NCI-H146 (cell line): Measurements from ENCODE around the gene PHACTR1.

ENCODE experiments used
- DNase-seq: peaks from one replicate; lab custom pipeline; 2025; lab: John Stamatoyannopoulos, UW

The PHACTR1 gene

GRCh38 chr6:12951415-12951814 is 234.8 kb downstream of the PHACTR1 start:
- no peak for DNase-seq

- peak; percentile 23 for DNase-seq
Observed at GRCh38 chr6:12952318-12952717, 235.8 kb downstream of the PHACTR1 start.

- no peak for DNase-seq
Observed at GRCh38 chr6:12955956-12956355, 239.4 kb downstream of the PHACTR1 start.

GRCh38 chr6:12956991-12957320 is 240.4 kb downstream of the PHACTR1 start:
- DNase-seq, result no peak

GRCh38 chr6:12957321-12958051 is 240.9 kb downstream of the PHACTR1 start:
- peak; percentile 64 for DNase-seq

GRCh38 chr6:12958052-12958706 is 241.6 kb downstream of the PHACTR1 start:
- peak; percentile 38 for DNase-seq

- no peak for DNase-seq
Observed at GRCh38 chr6:12961761-12962160, 245.2 kb downstream of the PHACTR1 start.

GRCh38 chr6:12962529-12962928 is 246.0 kb downstream of the PHACTR1 start:
- DNase-seq, result no peak

GRCh38 chr6:12962987-12963386 is 246.4 kb downstream of the PHACTR1 start:
- no peak for DNase-seq

- no peak for DNase-seq
Observed at GRCh38 chr6:12963567-12963966, 247.0 kb downstream of the PHACTR1 start.

- no peak for DNase-seq
Observed at GRCh38 chr6:12967686-12968085, 251.1 kb downstream of the PHACTR1 start.

GRCh38 chr6:12968290-12968689 is 251.7 kb downstream of the PHACTR1 start:
- DNase-seq, result no peak

- no peak for DNase-seq
Observed at GRCh38 chr6:12968839-12969558, 252.4 kb downstream of the PHACTR1 start.

- DNase-seq, result peak; percentile 56
Observed at GRCh38 chr6:12969966-12970365, 253.4 kb downstream of the PHACTR1 start.

GRCh38 chr6:12973386-12973785 is 256.8 kb downstream of the PHACTR1 start:
- DNase-seq, result no peak

- DNase-seq, result no peak
Observed at GRCh38 chr6:12974551-12974950, 258.0 kb downstream of the PHACTR1 start.

- no peak for DNase-seq
Observed at GRCh38 chr6:12976366-12976765, 259.8 kb downstream of the PHACTR1 start.

GRCh38 chr6:12977206-12977605 is 260.6 kb downstream of the PHACTR1 start:
- no peak for DNase-seq

- no peak for DNase-seq
Observed at GRCh38 chr6:12977806-12978205, 261.2 kb downstream of the PHACTR1 start.

GRCh38 chr6:12980741-12981140 is 264.2 kb downstream of the PHACTR1 start:
- no peak for DNase-seq

GRCh38 chr6:12984776-12985175 is 268.2 kb downstream of the PHACTR1 start:
- no peak for DNase-seq

- DNase-seq, result peak; percentile 31
Observed at GRCh38 chr6:12987783-12988182, 271.2 kb downstream of the PHACTR1 start.

GRCh38 chr6:12990162-12990561 is 273.6 kb downstream of the PHACTR1 start:
- no peak for DNase-seq
